HT-29 (cell line): ENCODE data around the gene NRF1. TPM values are rescaled to one million over a fixed set of nuclear protein-coding genes. Genes with fewer than 3 reads are reported as not detected.

ENCODE experiments used
- DNase-seq: peaks from one replicate; pipeline ENCODE4 v3.0.0-alpha.2; 2015; ENCODE audit warnings: low spot score
- total RNA-seq: library from RNA; depleted of rRNA; stranded (reverse); fragments of >200 nt; shearing (Covaris generic); gene quantifications from 2 replicates; pipeline ENCODE4 v1.2.3, GENCODE V29; 2014

NRF1 gene
- total RNA-seq, 1 experiment from 2014 or later = 10.5 TPM

GRCh38 chr7:129739427-129739826, 127.9 kb downstream of the NRF1 start:
- DNase-seq = no peak

- DNase-seq = no peak
Observed at GRCh38 chr7:129740574-129741410, 129.3 kb downstream of the NRF1 start.

- no peak for DNase-seq
Observed at GRCh38 chr7:129741743-129742213, 130.3 kb downstream of the NRF1 start.

- no peak for DNase-seq
Observed at GRCh38 chr7:129742256-129742655, 130.7 kb downstream of the NRF1 start.

GRCh38 chr7:129746857-129747529, 135.5 kb downstream of the NRF1 start:
- no peak for DNase-seq

- no peak for DNase-seq
Observed at GRCh38 chr7:129748356-129749109, 137.0 kb downstream of the NRF1 start.

- DNase-seq = no peak
Observed at GRCh38 chr7:129750091-129750490, 138.6 kb downstream of the NRF1 start.

GRCh38 chr7:129750501-129750900, 139.0 kb downstream of the NRF1 start:
- no peak for DNase-seq

GRCh38 chr7:129751916-129752315, 140.4 kb downstream of the NRF1 start:
- DNase-seq = no peak

GRCh38 chr7:129752760-129753159, 141.2 kb downstream of the NRF1 start:
- no peak for DNase-seq

- no peak for DNase-seq
Observed at GRCh38 chr7:129754406-129754805, 142.9 kb downstream of the NRF1 start.

GRCh38 chr7:129757991-129758390, 146.5 kb downstream of the NRF1 start:
- no peak for DNase-seq

GRCh38 chr7:129762387-129762969, 151.0 kb downstream of the NRF1 start:
- no peak for DNase-seq

GRCh38 chr7:129764247-129765084, 152.9 kb downstream of the NRF1 start:
- DNase-seq = no peak

GRCh38 chr7:129765352-129765751, 153.8 kb downstream of the NRF1 start:
- no peak for DNase-seq

GRCh38 chr7:129767120-129768015, 155.8 kb downstream of the NRF1 start:
- DNase-seq = no peak

- no peak for DNase-seq
Observed at GRCh38 chr7:129768614-129769399, 157.3 kb downstream of the NRF1 start.

GRCh38 chr7:129769400-129769774, 157.9 kb downstream of the NRF1 start:
- no peak for DNase-seq
